Uterine smooth muscle cell (primary cell): ENCODE results near the gene FERMT1. TPM values are rescaled to one million over a fixed set of nuclear protein-coding genes. Genes with fewer than 3 reads are reported as not detected.

Experiments used
- total RNA-seq: library from RNA; depleted of rRNA; stranded (reverse); fragments of >200 nt; gene quantifications from 2 replicates; pipeline ENCODE4 v1.2.3, GENCODE V29; 2014

The FERMT1 gene, protein sequence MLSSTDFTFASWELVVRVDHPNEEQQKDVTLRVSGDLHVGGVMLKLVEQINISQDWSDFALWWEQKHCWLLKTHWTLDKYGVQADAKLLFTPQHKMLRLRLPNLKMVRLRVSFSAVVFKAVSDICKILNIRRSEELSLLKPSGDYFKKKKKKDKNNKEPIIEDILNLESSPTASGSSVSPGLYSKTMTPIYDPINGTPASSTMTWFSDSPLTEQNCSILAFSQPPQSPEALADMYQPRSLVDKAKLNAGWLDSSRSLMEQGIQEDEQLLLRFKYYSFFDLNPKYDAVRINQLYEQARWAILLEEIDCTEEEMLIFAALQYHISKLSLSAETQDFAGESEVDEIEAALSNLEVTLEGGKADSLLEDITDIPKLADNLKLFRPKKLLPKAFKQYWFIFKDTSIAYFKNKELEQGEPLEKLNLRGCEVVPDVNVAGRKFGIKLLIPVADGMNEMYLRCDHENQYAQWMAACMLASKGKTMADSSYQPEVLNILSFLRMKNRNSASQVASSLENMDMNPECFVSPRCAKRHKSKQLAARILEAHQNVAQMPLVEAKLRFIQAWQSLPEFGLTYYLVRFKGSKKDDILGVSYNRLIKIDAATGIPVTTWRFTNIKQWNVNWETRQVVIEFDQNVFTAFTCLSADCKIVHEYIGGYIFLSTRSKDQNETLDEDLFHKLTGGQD
- 5.2 and 7.7 TPM in 2 replicates for total RNA-seq

DNA sequence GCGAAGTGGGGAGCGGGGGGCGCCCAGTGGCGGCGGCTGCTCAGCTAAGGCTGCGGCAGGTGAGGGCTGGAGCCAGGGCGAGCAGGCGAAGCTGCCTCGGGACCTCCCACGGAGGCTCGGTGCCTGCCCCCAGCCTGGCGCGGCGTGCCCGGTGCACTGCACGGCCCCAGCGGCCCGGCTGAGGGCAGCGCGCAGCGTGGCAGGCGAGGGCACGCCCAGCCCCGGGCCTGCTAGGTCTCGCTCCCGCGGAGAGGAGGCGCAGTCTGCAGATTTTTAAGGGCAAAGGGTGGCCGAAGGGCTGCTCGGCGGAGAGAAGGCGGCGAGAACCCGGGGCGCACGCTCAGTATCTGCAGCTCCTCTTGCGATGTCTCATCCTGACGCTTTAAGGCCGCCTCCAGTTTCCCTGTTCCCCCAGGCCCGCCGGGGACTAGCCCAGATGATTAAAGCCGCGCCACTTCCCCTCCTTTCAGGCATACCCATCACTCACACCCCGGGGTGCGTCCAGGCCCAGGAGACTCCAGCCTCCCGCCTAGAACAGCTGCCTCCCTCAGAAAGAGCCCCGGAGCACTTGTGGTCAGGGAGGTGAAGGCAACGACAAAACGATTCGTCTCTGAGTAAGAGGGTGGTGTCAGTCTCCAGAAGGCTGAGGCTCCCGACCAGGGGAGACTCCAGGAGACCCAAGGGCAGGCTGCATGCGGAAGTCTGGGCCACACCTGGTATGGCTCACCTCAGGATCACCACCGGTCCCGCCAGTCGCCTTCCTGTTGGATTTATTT lies at the start of gene FERMT1:
Gene FERMT1 (minus strand): TSS at position 158 of the 776 bp plus-strand sequence. CDS start 3,476 bp downstream, outside the sequence.

DNA sequence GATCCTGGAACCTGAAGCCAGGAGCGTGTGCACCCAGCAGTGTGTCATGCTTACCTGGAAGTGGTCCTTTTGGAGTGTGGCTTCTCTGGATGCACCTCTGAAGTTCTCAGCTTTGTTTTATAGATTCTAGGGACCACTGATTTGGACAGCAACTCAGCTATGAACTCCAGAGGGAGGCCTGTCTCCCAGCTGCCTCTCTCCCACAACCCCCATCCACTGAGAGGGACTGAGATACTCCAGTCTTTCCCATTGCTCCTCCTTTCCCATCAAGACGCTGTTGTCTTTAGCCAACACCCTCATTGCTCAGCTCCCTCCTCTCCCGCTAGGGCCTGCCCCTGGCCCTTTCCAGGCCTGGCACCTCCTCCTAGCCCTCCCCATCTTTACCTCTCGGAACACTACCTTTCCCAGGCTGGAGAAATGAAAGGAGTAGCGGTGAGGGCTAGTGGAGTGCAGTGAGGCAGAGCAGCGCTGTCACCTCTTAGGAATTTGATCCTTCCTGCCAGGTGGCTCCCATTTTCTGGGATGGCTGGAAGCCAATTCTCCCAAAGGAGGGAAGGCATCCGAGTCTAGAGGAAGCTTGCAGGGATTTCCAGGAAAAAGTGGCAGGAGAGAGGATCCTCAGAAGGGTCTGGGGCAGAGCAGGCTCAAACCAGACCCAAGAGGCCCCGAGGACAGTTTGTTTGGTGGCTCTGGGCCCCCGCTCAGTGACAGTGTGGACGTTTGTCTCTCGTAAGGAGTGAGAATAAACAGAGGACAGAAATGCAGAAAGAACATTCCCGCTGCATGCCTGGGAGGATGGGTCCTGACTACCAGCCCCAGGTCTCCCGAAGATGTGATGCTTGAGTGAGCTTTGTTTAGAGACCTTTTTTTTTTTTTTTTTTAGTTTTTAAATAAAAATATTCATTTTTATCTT lies 68.8 kb downstream of the FERMT1 start, which contains the start of gene LRRN4:
Gene LRRN4 (minus strand): TSS at position 285 of the 913 bp plus-strand sequence. CDS start 1,261 bp downstream, outside the sequence.

Other genes starting within 250 kb of the FERMT1 start
- under 0.01 and 0.11 TPM in 2 replicates for gene CHGB, start 211.5 kb downstream of the FERMT1 start, total RNA-seq
- gene TRMT6, start 172.5 kb downstream of the FERMT1 start, total RNA-seq, result 7.5 and 14.8 TPM in 2 replicates
- gene MCM8, start 172.4 kb downstream of the FERMT1 start, total RNA-seq, result 9.4 and 30.4 TPM in 2 replicates
- 38.6 and 39.7 TPM in 2 replicates for gene CRLS1, start 116.9 kb downstream of the FERMT1 start, total RNA-seq
- gene LRRN4, start 69.0 kb downstream of the FERMT1 start, total RNA-seq, result not detected in 2 replicates